K562 (cell line): ENCODE data around the gene KLC1. TPM values are rescaled to one million over a fixed set of nuclear protein-coding genes. Genes with fewer than 3 reads are reported as not detected.
A peak's percentile ranks its signal among the peaks of the same experiment; 100 is the strongest.

ENCODE experiments used
- ARID2 ChIP-seq: fragments of 450-650 bp; IDR thresholded peaks from 2 replicates; pipeline ENCODE4 v1.6.1; 2017; ENCODE audit warnings: antibody characterized with exemption, mild to moderate bottlenecking
- GMEB1 ChIP-seq: fragments of 250-450 bp; sonication (Bioruptor Pico); IDR thresholded peaks from 2 replicates; pipeline ENCODE4 v1.4.0; 2020; ENCODE audit warnings: mild to moderate bottlenecking
- GTF2F1 ChIP-seq: IDR thresholded peaks from 2 replicates; pipeline ENCODE4 v1.6.1; 2011; ENCODE audit warnings: low read depth, low read length, improper control_type of control experiment
- ILF3 ChIP-seq: fragments of 450-650 bp; IDR thresholded peaks from 2 replicates; pipeline ENCODE4 v1.6.1; 2018; ENCODE audit warnings: antibody characterized with exemption, mild to moderate bottlenecking, moderate library complexity, borderline replicate concordance
- KLF10 ChIP-seq: fragments of 250-450 bp; sonication (Bioruptor Pico); IDR thresholded peaks from 2 replicates; pipeline ENCODE4 v1.6.1; 2021; ENCODE audit warnings: matching md5 sums
- KLF6 ChIP-seq: fragments of 250-450 bp; sonication (Bioruptor Pico); IDR thresholded peaks from 2 replicates; pipeline ENCODE4 v1.4.0; 2020; ENCODE audit warnings: mild to moderate bottlenecking, moderate library complexity, borderline replicate concordance
- MGA ChIP-seq: fragments of 450-650 bp; IDR thresholded peaks from 2 replicates; pipeline ENCODE4 v1.6.1; 2016; ENCODE audit warnings: mild to moderate bottlenecking, moderate library complexity
- NELFE ChIP-seq: IDR thresholded peaks from 2 replicates; pipeline ENCODE4 v1.6.1; 2011; ENCODE audit warnings: mild to moderate bottlenecking; ENCODE audit not compliant: insufficient read depth, insufficient read length
- VEZF1 ChIP-seq: fragments of 200-800 bp; sonication (Bioruptor generic); IDR thresholded peaks from 2 replicates; pipeline ENCODE4 v1.6.1; 2017; ENCODE audit warnings: missing genetic modification characterization, missing compliant biosample characterization
- ZNF165 ChIP-seq: fragments of 250-450 bp; sonication (Bioruptor Pico); IDR thresholded peaks from 2 replicates; pipeline ENCODE4 v1.4.0; 2020; ENCODE audit warnings: borderline replicate concordance
- polyA plus RNA-seq, 8 experiments: library from polyadenylated mRNA; depleted of rRNA in 4 of 8; stranded (reverse) in 5 of 8; unstranded in 3 of 8; fragments of >200 nt; fragmentation: Nextera tagmentation in 2 of 8; fragmentation: Illumina TruSeq in 1 of 8; extraction: Ambion mirVana in 2 of 8; extraction: Trizol in 1 of 8; gene quantifications; 2 replicates each; pipeline versions ENCODE4 v1.2.1 to v1.2.3, GENCODE V29; 2011 to 2014; ENCODE audit warnings: inconsistent platforms in 1 of 8, missing spikeins in 1 of 8
- total RNA-seq, 7 experiments: library from RNA; depleted of rRNA in 6 of 7; stranded (reverse); fragments of >200 nt in 6 of 7; fragmentation: Illumina TruSeq in 2 of 7; extraction: Trizol in 2 of 7; gene quantifications; 2 replicates each; pipeline versions ENCODE4 v1.2.1 to v1.2.3, GENCODE V29; 2011 to 2021; ENCODE audit warnings: low replicate concordance in 1 of 7
- TF ChIP-seq, protein P1 (sequence below): fragments of 250-450 bp; sonication (Bioruptor Pico); IDR thresholded peaks from 2 replicates; pipeline ENCODE4 v1.6.1; 2021; ENCODE audit warnings: mild to moderate bottlenecking

The KLC1 gene
- total and polyA plus RNA-seq, 9 of the 15 experiments (the other 6 are each of a cell fraction or from before 2014, with no cell fraction given) = 4.9 to 134 (median 54.8) TPM

GRCh38 chr14:103715052-103716000 lies 86.3 kb downstream of the KLC1 start, which contains the start of the genes XRCC3 and ZFYVE21 (continued):
- 0 out of 2 replicates have a peak, but pooled peaks have one; percentile 8 for TF ChIP-seq MGA
- TF ChIP-seq, protein P1, sequence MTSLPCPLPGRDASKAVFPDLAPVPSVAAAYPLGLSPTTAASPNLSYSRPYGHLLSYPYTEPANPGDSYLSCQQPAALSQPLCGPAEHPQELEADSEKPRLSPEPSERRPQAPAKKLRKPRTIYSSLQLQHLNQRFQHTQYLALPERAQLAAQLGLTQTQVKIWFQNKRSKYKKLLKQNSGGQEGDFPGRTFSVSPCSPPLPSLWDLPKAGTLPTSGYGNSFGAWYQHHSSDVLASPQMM (CRISPR knock-in tag) = no peak
- no peak for TF ChIP-seq KLF10 (CRISPR knock-in tag)
- no peak for TF ChIP-seq GMEB1
- no peak for TF ChIP-seq ARID2
- TF ChIP-seq NELFE = no peak
- TF ChIP-seq KLF6 (CRISPR knock-in tag) = no peak
- TF ChIP-seq VEZF1 (CRISPR knock-in tag) = peak; percentile 85
- no peak for TF ChIP-seq ZNF165 (CRISPR knock-in tag)
- TF ChIP-seq GTF2F1 = no peak
- TF ChIP-seq ILF3 = no peak
